ENCODE data around the gene GHSR. TPM values are rescaled to one million over a fixed set of nuclear protein-coding genes. Genes with fewer than 3 reads are reported as not detected.
A peak's percentile ranks its signal among the peaks of the same experiment; 100 is the strongest.

The GHSR gene
- polyA plus RNA-seq, 2 of the 4 experiments (the other 2 are of a cell fraction) = not detected

GRCh38 chr3:172476347-172476746 lies 28.1 kb upstream of the GHSR start:
- no peak for TF ChIP-seq CEBPB (IDR thresholded peaks at IDR 0.05)
- no peak for TF ChIP-seq REST (IDR thresholded peaks at IDR 0.05)
- TF ChIP-seq NR3C1 (IDR thresholded peaks at IDR 0.05) = no peak
- ChIA-PET CTCF (interaction anchor here (0.6 to 2.7 kb wide), 15 partner anchors 9 to 593 kb away, joined by 3 to 16 read pairs (median 4); no protein-coding TSS in a partner anchor), POLR2A (no interaction called here)
- peaks cover 5% of the 10 kb centered on the region; the same call in 1 of the 3 replicates for H3K9me3 ChIP-seq
- H3K4me3 ChIP-seq = peak overlapping the region; percentile 60
- 67% methylated on average over 5 of the region's 5 CpGs for WGBS (ENCODE audit: missing lambda C conversion rate)
- no peak for DNase-seq (ENCODE audit: low read depth in 1 of 2, low spot score in 1 of 2)
- peaks cover 6% of the 10 kb centered on the region; the same call in 2 of the 3 replicates for H3K4me1 ChIP-seq
- peak overlapping the region; percentile 67 for H3K4me2 ChIP-seq
- peak overlapping the region; percentile 69 to 79; a peak in 5 of 6 replicates for H3K27ac ChIP-seq
- no peak for FAIRE-seq
- peak; percentile 35 to 57; a peak in 4 of 6 replicates for ATAC-seq

GRCh38 chr3:172475703-172476102 lies 27.4 kb upstream of the GHSR start:
- ATAC-seq (no peak), DNase-seq (ENCODE audit: low read depth in 1 of 2, low spot score in 1 of 2) (no peak), FAIRE-seq (no peak)
- no peak overlapping the region for H3K4me2 ChIP-seq
- ChIA-PET POLR2A (no interaction called here), CTCF (interaction anchor here (1.2 to 2.7 kb wide), 3 partner anchors 10 to 17 kb away, joined by 3 to 12 read pairs (median 5); no protein-coding TSS in a partner anchor)
- peaks cover 5% of the 10 kb centered on the region; the same call in 1 of the 3 replicates for H3K9me3 ChIP-seq
- 91% methylated on average over 5 of the region's 5 CpGs for WGBS (ENCODE audit: missing lambda C conversion rate)
- peak overlapping the region in 1 of 2 experiments; percentile 79; a peak in 2 of 6 replicates for H3K27ac ChIP-seq
- peaks cover 6% of the 10 kb centered on the region; the same call in 2 of the 3 replicates for H3K4me1 ChIP-seq
- no peak overlapping the region for H3K4me3 ChIP-seq
- no peak for TF ChIP-seq CHD4 (IDR thresholded peaks at IDR 0.05; ENCODE audit: borderline replicate concordance)
- no peak for TF ChIP-seq ZC3H11A (IDR thresholded peaks at IDR 0.05)
- TF ChIP-seq POLR2AphosphoS2 (conservative IDR thresholded peaks at IDR 0.05; ENCODE audit: low read length) = no peak
- no peak for TF ChIP-seq HDAC2 (IDR thresholded peaks at IDR 0.05)
- no peak for TF ChIP-seq ATOH8 (CRISPR knock-in tag; IDR thresholded peaks at IDR 0.05; ENCODE audit: low read depth)
- TF ChIP-seq RCOR1 (IDR thresholded peaks at IDR 0.05; ENCODE audit: low read depth, low read length) = no peak
- TF ChIP-seq, protein P1, sequence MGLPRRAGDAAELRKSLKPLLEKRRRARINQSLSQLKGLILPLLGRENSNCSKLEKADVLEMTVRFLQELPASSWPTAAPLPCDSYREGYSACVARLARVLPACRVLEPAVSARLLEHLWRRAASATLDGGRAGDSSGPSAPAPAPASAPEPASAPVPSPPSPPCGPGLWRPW (IDR thresholded peaks at IDR 0.05) = no peak
- TF ChIP-seq FOXS1 (CRISPR knock-in tag; IDR thresholded peaks at IDR 0.05) = no peak
- TF ChIP-seq CBX8 (IDR thresholded peaks at IDR 0.05) = no peak
- TF ChIP-seq HOXA7 (CRISPR knock-in tag; IDR thresholded peaks at IDR 0.05) = no peak
- TF ChIP-seq KDM1A (IDR thresholded peaks at IDR 0.05; ENCODE audit: low read depth) = no peak
- no peak for TF ChIP-seq FOSB (CRISPR knock-in tag; IDR thresholded peaks at IDR 0.05)
- TF ChIP-seq MYC (IDR thresholded peaks at IDR 0.05; ENCODE audit: borderline replicate concordance, low read length) = no peak
- TF ChIP-seq PHF8 (IDR thresholded peaks at IDR 0.05; ENCODE audit: borderline replicate concordance, low read depth) = no peak
- TF ChIP-seq USF2 (IDR thresholded peaks at IDR 0.05) = no peak
- TF ChIP-seq NFE2L2 (conservative IDR thresholded peaks at IDR 0.05; ENCODE audit: low read length) = no peak
- TF ChIP-seq NPAS2 (CRISPR knock-in tag; IDR thresholded peaks at IDR 0.05; ENCODE audit: borderline replicate concordance) = no peak
- no peak for TF ChIP-seq RARB (CRISPR knock-in tag; IDR thresholded peaks at IDR 0.05)
- no peak for TF ChIP-seq E2F6 (IDR thresholded peaks at IDR 0.05; ENCODE audit: borderline replicate concordance, low read depth)

All from A549 (cell line).